Cardiac muscle cell (in vitro differentiated cells and primary cell): ENCODE results near the gene C1orf21. TPM values are rescaled to one million over a fixed set of nuclear protein-coding genes. Genes with fewer than 3 reads are reported as not detected.

ENCODE experiments used
- DNase-seq, 2 donors: peaks; one replicate each; pipeline versions ENCODE4 v3.0.0 to v3.0.0-alpha.2; 2010 to 2017; ENCODE audit warnings: low read depth in 1 of 2, low spot score in 1 of 2
- H3K27ac ChIP-seq: fragments of 200-600 bp; sonication (generic); 2 replicates; pipeline ENCODE4 v1.5.1; 2016
- H3K27me3 ChIP-seq: fragments of 200-600 bp; sonication (generic); 2 replicates; pipeline ENCODE4 v1.6.0; 2016; ENCODE audit warnings: control low read depth
- H3K36me3 ChIP-seq: fragments of 200-600 bp; sonication (generic); 2 replicates; pipeline ENCODE4 v1.5.1; 2016; ENCODE audit warnings: control low read depth
- H3K4me1 ChIP-seq: fragments of 200-600 bp; sonication (generic); 2 replicates; pipeline ENCODE4 v1.8.1; 2017; ENCODE audit warnings: low read depth, mild to moderate bottlenecking, mixed run types
- H3K4me3 ChIP-seq: fragments of 200-600 bp; sonication (generic); 2 replicates; pipeline ENCODE4 v1.5.1; 2016; ENCODE audit warnings: mild to moderate bottlenecking
- H3K9me3 ChIP-seq: fragments of 200-600 bp; sonication (generic); 2 replicates; pipeline ENCODE4 v1.5.1; 2017; ENCODE audit warnings: low read depth, mild to moderate bottlenecking, control low read depth
- polyA plus RNA-seq: library from polyadenylated mRNA; unstranded; fragments of >200 nt; fragmentation: Nextera tagmentation; extraction: Ambion mirVana; gene quantifications from 2 replicates; pipeline ENCODE4 v1.2.1, GENCODE V29; 2016
- total RNA-seq: library from RNA; depleted of rRNA; stranded (reverse); fragments of >200 nt; gene quantifications from 2 replicates; pipeline ENCODE4 v1.2.3, GENCODE V29; 2016
- TF ChIP-seq, protein P1 (sequence below): IDR thresholded peaks from 2 replicates; pipeline ENCODE4 v1.5.1; 2012; ENCODE audit warnings: low read depth, mild to moderate bottlenecking, low read length

The C1orf21 gene
- total and polyA plus RNA-seq, 2 experiments from 2014 or later: 10.9 to 26.8 TPM

DNA sequence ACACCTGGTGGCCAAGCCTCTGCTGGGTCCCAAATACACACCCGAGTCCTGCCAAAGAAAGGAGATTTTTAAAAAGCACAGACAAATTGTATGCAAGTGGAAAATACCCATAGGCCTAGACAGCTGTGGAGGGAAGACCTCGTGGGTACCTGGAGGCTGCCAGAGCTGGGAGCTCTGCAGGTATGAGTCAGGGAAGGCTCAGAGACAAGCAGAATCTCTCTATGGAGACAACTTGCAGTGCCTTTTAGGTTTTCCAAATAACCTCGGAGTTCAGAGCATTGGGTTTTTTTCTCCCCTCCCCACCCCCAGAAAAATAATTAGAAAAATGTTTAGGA, 240.1 kb downstream of the C1orf21 start:
- no peaks in the 10 kb centered on the region for H3K27me3 ChIP-seq
- no peak for DNase-seq
- H3K4me3 ChIP-seq: no peak overlapping the region
- peaks cover 11% of the 10 kb centered on the region for H3K4me1 ChIP-seq
- H3K36me3 ChIP-seq: no peaks in the 10 kb centered on the region
- TF ChIP-seq, protein P1, sequence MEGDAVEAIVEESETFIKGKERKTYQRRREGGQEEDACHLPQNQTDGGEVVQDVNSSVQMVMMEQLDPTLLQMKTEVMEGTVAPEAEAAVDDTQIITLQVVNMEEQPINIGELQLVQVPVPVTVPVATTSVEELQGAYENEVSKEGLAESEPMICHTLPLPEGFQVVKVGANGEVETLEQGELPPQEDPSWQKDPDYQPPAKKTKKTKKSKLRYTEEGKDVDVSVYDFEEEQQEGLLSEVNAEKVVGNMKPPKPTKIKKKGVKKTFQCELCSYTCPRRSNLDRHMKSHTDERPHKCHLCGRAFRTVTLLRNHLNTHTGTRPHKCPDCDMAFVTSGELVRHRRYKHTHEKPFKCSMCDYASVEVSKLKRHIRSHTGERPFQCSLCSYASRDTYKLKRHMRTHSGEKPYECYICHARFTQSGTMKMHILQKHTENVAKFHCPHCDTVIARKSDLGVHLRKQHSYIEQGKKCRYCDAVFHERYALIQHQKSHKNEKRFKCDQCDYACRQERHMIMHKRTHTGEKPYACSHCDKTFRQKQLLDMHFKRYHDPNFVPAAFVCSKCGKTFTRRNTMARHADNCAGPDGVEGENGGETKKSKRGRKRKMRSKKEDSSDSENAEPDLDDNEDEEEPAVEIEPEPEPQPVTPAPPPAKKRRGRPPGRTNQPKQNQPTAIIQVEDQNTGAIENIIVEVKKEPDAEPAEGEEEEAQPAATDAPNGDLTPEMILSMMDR: no peak
- H3K27ac ChIP-seq: no peak overlapping the region
- no peaks in the 10 kb centered on the region for H3K9me3 ChIP-seq

DNA sequence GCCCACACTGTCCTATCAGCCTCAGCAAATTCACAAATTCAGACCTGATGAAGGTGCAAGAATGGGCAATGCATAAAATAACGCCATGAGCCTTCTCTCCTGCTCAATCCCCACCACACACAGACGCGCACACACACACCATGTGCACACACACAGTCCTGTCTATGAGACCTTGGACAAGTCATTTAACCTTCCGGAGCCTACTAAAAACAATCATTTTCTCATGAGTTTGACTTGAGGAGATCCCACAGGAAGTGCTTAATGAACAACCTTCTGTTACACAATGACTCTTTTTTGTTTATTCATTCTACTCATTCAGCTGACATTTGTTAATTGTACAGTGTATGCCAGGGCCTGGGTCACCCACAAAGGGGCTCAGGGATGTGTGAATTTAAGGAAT, 242.4 kb downstream of the C1orf21 start:
- Histone ChIP-seq H3K36me3 (no peaks in the 10 kb centered on the region), H3K27ac (peak overlapping the region; percentile 45), H3K9me3 (no peaks in the 10 kb centered on the region), H3K4me3 (no peak overlapping the region), H3K4me1 (peaks cover 6% of the 10 kb centered on the region), H3K27me3 (no peaks in the 10 kb centered on the region)
- DNase-seq: no peak
- TF ChIP-seq, protein P1: no peak

DNA sequence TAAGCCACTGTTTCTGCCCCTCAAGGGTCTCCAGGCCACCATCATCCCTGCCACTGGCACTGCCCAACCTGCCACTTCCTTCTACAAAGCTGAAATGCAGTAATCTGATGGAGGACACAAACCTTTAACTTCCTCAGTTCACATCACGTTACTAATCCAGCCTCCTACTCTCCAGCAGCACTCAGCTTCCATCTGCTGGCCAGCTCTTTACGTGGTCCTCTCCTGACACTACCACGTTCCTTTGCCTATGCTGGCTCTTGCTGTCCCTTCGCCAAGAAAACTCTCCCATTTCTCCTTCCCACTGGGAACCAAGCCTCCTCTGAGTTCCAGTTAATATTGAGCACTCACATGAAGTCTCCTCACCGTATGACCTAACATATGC, 243.8 kb downstream of the C1orf21 start:
- TF ChIP-seq, protein P1: no peak
- Histone ChIP-seq H3K27ac (no peak overlapping the region), H3K9me3 (no peaks in the 10 kb centered on the region), H3K27me3 (no peaks in the 10 kb centered on the region), H3K4me3 (no peak overlapping the region), H3K4me1 (peaks cover 6% of the 10 kb centered on the region), H3K36me3 (no peaks in the 10 kb centered on the region)
- no peak for DNase-seq

DNA sequence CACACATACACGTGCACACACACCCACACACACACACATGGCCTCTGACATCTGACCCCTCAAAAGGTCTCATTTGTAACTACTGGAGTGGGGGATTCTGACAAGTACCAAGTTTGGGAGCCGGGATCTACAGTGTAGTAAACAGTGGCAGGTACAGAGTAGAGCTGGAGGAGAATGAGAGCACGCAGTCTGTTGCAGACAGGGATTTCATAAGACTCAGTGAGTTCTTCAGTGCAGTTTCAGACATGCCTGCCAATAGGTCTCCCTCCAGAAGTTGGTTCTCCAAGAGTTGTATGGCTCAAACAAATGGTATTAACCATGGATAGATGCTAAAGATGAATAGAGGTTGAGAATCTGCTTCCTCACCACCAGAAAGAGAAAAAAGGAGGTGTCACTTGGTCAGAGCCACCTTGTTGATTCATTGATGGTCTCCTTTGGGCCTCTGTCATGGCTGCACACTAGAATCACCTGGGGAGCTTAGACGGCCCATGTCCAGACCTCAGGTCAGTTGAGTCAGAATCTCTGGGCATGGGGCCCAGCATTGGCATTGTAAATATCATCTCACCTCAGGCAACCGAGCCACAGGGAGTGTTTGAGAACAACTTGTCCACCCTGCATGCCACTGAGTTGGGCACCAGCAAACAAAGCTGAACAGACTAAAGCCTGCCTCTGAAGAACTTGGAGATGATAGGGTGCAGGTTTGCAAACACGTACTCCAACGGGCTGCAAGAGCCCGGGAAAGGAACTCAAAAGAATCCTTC, 245.8 kb downstream of the C1orf21 start:
- no peak overlapping the region for H3K4me3 ChIP-seq
- TF ChIP-seq, protein P1: no peak
- no peaks in the 10 kb centered on the region for H3K9me3 ChIP-seq
- no peak overlapping the region for H3K27ac ChIP-seq
- H3K4me1 ChIP-seq: peaks cover 6% of the 10 kb centered on the region
- no peaks in the 10 kb centered on the region for H3K27me3 ChIP-seq
- no peak for DNase-seq
- no peaks in the 10 kb centered on the region for H3K36me3 ChIP-seq

DNA sequence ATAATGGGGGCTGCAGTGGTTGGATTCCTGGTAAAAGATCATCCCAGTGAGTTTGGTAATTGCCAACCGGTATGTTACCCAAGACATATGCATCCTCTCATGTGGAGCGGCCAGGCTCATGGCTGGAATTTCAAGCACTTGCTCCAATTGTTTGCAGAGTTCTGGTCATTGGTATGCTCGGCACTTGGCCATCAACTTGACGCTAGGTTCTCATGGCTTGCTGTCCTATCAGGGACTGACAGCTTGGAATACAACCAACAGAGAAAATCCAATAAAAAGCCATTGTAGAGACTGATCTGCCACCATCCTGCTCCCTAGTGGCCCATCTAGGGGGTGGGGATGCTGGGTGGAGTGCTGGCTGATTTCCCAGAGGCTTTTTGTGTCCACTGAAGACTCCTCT, 247.0 kb downstream of the C1orf21 start:
- no peak overlapping the region for H3K4me3 ChIP-seq
- H3K27ac ChIP-seq: no peak overlapping the region
- H3K27me3 ChIP-seq: no peaks in the 10 kb centered on the region
- H3K36me3 ChIP-seq: no peaks in the 10 kb centered on the region
- peaks cover 6% of the 10 kb centered on the region for H3K4me1 ChIP-seq
- no peak for DNase-seq
- H3K9me3 ChIP-seq: no peaks in the 10 kb centered on the region
- TF ChIP-seq, protein P1: no peak
